Measurements from ENCODE around the gene SFMBT1. TPM values are rescaled to one million over a fixed set of nuclear protein-coding genes. Genes with fewer than 3 reads are reported as not detected.

Gene SFMBT1
- total RNA-seq, 1 donor from 2014 or later, result 5.8 TPM

DNA sequence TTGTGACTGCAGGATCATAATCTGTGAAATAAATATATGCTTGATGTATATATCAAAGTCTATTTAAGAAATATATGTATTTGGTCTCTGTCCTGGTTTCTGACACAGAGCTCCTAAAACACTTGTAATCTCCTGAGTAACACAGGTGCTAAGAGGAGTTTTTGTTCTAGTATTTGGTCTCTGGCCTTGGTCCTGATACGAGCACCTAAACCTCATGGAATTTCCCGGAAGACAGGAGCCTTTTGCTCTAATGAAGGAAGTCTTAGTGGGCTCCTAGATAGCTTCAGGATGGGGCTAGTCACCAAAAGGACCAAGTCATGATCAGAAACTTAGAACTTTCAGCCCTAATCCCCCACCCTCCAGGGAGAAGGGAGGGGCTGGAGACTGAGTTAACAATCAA lies 191.9 kb downstream of the SFMBT1 start:
- Mint-ChIP-seq H3K9me3 (ENCODE audit: unreplicated experiment) (no peaks in the 10 kb centered on the region), H3K36me3 (ENCODE audit: low read depth, unreplicated experiment) (peaks cover 7% of the 10 kb centered on the region), H3K4me3 (ENCODE audit: unreplicated experiment) (no peak overlapping the region), H3K27me3 (ENCODE audit: unreplicated experiment) (no peaks in the 10 kb centered on the region), H3K4me1 (ENCODE audit: unreplicated experiment) (peaks cover 4% of the 10 kb centered on the region), H3K27ac (ENCODE audit: unreplicated experiment) (no peak overlapping the region)
- no peak for DNase-seq (ENCODE audit: low spot score)
- TF ChIP-seq, protein P1, sequence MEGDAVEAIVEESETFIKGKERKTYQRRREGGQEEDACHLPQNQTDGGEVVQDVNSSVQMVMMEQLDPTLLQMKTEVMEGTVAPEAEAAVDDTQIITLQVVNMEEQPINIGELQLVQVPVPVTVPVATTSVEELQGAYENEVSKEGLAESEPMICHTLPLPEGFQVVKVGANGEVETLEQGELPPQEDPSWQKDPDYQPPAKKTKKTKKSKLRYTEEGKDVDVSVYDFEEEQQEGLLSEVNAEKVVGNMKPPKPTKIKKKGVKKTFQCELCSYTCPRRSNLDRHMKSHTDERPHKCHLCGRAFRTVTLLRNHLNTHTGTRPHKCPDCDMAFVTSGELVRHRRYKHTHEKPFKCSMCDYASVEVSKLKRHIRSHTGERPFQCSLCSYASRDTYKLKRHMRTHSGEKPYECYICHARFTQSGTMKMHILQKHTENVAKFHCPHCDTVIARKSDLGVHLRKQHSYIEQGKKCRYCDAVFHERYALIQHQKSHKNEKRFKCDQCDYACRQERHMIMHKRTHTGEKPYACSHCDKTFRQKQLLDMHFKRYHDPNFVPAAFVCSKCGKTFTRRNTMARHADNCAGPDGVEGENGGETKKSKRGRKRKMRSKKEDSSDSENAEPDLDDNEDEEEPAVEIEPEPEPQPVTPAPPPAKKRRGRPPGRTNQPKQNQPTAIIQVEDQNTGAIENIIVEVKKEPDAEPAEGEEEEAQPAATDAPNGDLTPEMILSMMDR (IDR thresholded peaks at IDR 0.05; ENCODE audit: unreplicated experiment), result no peak

Other genes starting within 250 kb of the SFMBT1 start
- 8.2 TPM for gene ITIH4, start 215.4 kb downstream of the SFMBT1 start, total RNA-seq (ENCODE audit: unreplicated experiment)
- 1.1 TPM for gene MUSTN1, start 211.1 kb downstream of the SFMBT1 start, total RNA-seq (ENCODE audit: unreplicated experiment)
- gene STIMATE, start 148.5 kb downstream of the SFMBT1 start, total RNA-seq (ENCODE audit: unreplicated experiment), result 24.5 TPM
- 21.1 TPM for gene RFT1, start 84.4 kb upstream of the SFMBT1 start, total RNA-seq (ENCODE audit: unreplicated experiment)
- gene PRKCD, start 115.1 kb upstream of the SFMBT1 start, total RNA-seq (ENCODE audit: unreplicated experiment), result 9.9 TPM
- 305 TPM for gene TKT, start 209.9 kb upstream of the SFMBT1 start, total RNA-seq (ENCODE audit: unreplicated experiment)

All from endothelial cell (in vitro differentiated cells).